NOMO-1 treated with dmso at 0.1 percent for 144 hours (cell line): ENCODE measurements around the gene PHF2.

Source experiments
- DNase-seq: peaks from one replicate; lab custom pipeline; 2025; ENCODE audit not compliant: unreplicated experiment; lab: John Stamatoyannopoulos, UW

Gene PHF2

GRCh38 chr9:93599571-93600403 is 23.4 kb downstream of the PHF2 start:
- DNase-seq = no peak

DNA sequence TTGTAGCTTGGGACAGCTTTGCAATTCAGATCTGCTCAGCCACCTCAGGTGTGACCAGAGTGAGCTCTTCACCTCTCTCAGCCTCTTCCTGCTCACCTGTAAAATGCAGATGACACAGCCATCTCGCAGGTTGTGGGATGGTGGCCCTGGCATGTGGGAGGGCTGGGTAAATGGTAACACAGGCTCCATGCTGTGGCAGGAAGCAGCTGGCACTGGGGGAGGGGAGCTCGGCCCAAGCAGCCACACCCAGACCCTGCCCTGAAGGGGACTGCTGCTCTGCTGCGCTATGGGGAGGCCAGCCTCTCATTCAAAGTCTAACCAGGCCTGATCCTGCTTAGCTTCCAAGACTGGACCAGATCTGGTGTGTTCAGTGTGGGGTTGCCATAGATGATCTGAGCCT is 24.1 kb downstream of the PHF2 start:
- no peak for DNase-seq

DNA sequence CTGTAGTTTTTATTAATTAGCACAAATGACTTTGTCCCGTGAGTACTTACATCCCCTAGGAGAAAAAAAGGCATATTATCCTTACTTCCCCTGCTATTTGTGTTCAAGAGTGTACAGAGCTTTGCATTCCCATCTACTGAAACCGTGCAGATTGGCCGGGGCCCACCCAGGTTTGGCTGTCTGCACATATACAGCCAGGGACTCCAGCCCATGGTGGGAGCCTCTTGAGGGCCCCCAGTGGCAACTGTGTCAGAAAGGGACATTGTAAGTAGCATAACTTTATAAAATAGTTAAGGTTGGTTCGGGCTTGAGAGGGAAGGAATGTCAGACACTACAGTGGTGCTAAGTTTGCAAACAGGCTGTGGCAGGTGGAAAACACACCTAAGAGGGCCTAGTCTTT is 24.7 kb downstream of the PHF2 start:
- DNase-seq = no peak

GRCh38 chr9:93601666-93602065 is 25.3 kb downstream of the PHF2 start:
- DNase-seq = no peak

GRCh38 chr9:93603011-93603410 is 26.6 kb downstream of the PHF2 start:
- DNase-seq = no peak

DNA sequence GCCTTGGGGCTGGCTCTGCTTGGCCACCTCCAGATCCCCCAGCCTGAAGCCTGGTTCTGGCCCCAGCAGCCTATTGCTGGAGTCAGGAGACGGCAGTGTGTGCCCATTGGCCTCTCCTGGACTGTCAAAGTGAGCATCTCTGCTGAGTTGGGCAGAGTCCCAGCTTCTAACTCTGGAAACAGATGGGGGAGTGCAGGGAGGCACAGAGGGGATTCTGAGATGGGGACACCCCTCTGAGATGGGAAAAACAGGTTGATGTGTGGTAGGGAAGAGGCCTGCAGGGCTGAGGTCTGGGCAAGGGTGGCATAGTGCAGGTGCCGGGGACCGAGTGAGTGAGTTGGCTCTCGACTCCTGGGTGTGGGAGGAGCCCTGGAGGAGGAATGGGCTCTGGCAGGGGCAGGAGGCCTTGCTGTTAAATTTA is 27.5 kb downstream of the PHF2 start:
- DNase-seq = no peak

- DNase-seq = no peak
Observed at GRCh38 chr9:93606187-93606586, 29.8 kb downstream of the PHF2 start.

- DNase-seq = no peak
Observed at GRCh38 chr9:93610206-93610605, 33.8 kb downstream of the PHF2 start.

GRCh38 chr9:93612052-93612795 is 35.8 kb downstream of the PHF2 start:
- DNase-seq = no peak

DNA sequence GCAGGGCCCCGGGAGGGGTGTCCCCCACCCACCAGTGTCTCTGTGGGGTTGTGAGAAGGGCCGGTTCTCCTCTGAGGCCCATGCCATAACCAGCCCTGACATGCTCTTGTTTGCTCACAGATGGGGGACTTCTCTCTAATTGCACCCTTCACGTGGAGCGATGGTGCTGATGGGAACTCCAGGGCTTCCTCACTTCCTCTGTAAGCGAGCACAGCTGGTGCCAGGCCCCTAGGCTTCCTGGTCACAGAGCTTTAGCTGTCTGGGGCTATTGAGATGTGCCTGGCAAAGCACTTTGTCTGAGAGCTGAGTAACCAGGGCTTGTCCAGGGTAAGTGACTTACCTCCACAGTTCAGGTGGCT is 36.4 kb downstream of the PHF2 start:
- no peak for DNase-seq

DNA sequence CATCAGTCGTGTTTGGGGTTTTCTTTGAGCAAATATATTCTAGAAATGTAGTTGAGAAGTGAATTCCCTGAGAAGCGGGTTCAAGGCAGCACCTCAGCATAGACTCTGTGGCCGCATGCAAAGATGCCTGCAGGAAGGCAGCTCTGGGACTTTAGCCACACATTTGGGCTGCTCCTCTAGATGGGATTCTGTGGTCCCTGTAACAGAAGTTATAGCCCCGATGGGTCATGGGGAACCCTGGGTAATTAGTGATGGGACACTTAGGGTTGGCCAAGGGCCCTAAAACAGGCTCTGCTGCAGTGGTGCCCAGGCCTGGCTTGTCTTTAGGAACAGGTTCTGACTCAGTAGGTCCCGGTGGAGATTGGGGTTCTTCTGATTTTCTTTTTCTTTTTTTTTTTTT is 36.8 kb downstream of the PHF2 start:
- DNase-seq = no peak

GRCh38 chr9:93613791-93614190 is 37.4 kb downstream of the PHF2 start:
- DNase-seq = no peak

- no peak for DNase-seq
Observed at GRCh38 chr9:93614830-93615468, 38.6 kb downstream of the PHF2 start.

DNA sequence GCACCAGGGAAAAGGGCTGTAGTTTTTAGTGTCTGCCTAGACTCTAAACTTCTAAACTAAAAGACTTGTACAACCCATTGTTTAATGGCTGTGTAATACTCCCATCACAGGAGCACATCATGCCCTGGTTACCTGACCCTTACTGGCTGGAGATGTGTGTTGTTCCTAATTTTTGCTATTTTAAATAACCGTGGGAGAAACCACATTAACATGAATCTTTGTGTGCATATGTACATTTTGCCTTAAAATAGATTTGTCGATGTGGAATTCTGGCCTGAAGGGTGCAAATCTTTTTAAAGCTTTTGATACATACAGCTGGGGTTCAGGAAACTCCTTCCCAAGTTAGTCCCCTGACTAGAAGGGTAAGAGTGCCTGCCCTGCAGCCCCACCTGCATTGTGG is 39.7 kb downstream of the PHF2 start:
- no peak for DNase-seq

DNA sequence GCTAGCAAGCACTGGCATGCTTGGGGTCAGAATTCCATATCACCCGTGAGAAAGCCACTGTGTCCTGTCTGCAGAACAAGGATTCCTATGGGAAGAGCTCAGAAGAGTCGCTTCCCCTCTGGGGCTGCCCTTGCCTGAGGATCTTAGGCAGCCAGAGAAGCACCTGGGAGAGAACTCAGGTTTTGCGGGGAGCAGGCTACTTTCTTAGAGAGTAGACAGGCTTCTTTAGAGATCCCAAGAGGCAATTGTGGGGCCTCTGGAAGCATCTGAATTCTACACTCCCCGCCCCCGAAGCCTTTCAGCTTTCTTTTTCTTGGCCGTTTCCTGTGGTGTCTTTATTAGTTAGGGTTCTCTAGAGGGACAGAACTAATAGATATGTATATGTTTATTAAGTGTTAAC is 40.9 kb downstream of the PHF2 start:
- no peak for DNase-seq

- DNase-seq = no peak
Observed at GRCh38 chr9:93619272-93619775, 42.9 kb downstream of the PHF2 start.

DNA sequence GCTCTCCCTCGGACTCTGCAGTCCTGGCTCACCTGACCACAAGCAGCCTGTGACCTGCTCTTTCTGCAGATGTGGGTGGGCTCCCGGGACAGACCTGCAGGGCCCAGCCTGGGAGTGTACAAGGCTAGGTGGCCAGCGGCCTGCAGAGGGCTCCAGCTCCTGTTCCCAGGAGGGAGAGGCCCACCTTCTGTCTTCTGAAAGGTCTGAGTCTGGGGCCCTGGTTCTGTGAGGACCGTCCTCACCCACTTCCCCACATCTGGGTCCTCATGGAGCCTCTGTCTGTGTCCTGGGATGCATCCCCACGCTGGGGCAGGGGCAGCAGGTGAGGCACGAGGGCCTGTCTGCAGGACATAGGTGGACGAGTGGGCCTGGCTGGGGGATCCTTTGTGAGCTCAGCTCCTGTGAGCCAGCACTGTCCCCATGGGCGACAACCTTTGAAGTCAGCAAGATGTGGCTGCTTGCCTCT is 43.7 kb downstream of the PHF2 start:
- no peak for DNase-seq

DNA sequence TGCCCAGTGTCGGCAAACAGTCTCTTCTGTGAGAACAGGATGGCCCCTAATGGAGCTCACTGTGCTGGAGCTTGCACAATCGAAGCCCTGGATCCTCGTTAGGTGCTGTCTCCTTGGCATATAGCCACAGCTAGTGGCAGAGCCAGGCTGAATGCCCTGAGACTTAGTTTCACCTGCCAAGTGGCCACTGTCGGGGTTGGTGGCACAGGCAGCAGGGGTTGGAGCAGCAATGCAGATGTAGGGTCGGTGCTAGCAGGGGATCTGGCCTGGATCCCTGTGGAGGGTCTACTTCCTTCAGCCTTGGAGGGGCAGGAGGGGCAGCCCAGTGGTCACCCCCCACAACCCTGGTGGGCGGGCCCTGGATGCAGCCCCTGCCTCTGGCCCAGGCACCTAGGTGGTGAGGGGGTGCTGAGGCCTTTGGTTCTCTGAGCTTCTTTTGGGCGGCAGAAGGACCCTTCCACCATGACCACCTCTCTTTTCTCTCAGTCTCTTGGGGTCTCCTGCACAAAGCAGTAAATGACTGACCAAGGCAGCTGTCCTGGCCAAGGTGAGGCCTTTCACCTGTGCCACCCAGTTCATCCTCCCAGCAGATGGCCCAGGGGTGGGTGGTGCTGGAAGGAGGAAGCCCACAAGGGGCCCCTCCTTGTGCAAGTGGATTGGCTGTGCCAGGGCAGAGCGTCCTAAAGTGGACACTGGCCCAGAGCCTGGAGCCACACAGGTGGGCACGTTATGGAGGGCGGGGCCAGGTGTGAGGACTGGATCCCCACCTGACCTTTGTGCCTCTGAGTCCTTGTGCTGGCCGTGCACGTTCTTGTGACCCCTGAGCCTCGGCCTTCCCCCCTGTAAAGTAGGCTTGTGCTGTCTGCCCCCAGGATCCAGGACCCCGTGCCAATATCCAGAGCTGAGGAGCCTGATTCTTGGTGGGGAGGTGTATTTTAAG is 44.8 kb downstream of the PHF2 start:
- no peak for DNase-seq

- no peak for DNase-seq
Observed at GRCh38 chr9:93621922-93622321, 45.5 kb downstream of the PHF2 start.

DNA sequence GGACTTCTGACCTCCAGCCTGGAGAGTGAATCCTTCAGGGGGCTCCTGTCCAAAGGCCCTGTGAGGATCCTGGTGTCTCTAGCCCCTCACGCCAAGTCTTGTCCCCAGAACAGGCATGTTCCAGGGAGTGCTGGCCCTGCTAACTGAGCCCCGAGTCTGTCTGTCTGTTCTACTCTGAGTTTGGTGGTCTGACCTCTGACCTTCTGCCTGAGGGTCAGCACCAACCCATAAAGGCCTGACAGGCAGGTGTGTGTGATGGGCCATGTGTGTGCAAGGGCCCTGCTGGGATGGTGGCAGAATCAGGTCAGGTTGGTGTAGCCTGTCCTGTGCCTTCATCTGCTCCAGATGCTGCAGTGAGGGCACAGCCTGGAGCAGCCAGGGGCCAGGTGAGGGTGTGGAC is 46.3 kb downstream of the PHF2 start:
- no peak for DNase-seq

GRCh38 chr9:93623753-93624152 is 47.4 kb downstream of the PHF2 start:
- no peak for DNase-seq
